HFF-Myc (cell line): ENCODE results near the gene ITGB2.

Experiments
- DNase-seq: peaks from one replicate; pipeline ENCODE4 v3.0.0-alpha.2; 2011; ENCODE audit warnings: low read depth; ENCODE audit errors: extremely low read depth
- H3K4me3 ChIP-seq: replicated peaks from 2 replicates; pipeline ENCODE4 v1.5.1; 2011; ENCODE audit warnings: low read depth, mild to moderate bottlenecking, control low read depth, low read length
- TF ChIP-seq, protein P1 (sequence below): IDR thresholded peaks from 2 replicates; pipeline ENCODE4 v1.5.1; 2012; ENCODE audit warnings: mild to moderate bottlenecking, low read depth, low read length, control low read depth; ENCODE audit errors: missing control alignments

The ITGB2 gene

DNA sequence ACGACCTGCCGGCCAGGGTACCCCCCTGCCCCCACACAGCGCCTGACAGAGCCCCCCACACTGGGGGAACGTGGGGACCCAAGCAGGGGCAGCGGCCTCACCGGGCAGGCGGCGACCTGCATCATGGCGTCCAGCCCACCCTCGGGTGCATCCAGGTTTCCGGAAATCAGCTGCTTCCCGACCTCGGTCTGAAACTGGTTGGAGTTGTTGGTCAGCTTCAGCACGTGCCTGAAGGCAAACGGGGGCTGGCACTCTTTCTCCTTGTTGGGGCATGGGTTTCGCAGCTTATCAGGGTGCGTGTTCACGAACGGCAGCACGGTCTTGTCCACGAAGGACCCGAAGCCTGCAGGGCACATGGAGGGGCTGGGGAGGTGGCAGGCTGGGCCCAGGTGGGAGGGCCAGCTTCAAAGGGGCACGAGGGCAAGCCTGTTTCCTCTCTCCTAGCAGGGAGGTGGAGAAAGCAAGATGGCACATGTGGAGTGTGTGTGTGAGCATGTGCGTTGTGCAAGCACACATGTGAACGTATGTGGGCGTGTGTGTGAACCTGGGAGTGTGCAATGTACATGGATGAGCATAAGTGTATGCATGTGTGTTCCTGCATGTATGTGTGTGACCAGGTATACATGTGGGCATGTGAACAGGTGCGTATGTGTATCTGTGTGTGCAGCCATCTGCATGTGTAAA is 19.2 kb downstream of the ITGB2 start:
- no peak for DNase-seq

DNA sequence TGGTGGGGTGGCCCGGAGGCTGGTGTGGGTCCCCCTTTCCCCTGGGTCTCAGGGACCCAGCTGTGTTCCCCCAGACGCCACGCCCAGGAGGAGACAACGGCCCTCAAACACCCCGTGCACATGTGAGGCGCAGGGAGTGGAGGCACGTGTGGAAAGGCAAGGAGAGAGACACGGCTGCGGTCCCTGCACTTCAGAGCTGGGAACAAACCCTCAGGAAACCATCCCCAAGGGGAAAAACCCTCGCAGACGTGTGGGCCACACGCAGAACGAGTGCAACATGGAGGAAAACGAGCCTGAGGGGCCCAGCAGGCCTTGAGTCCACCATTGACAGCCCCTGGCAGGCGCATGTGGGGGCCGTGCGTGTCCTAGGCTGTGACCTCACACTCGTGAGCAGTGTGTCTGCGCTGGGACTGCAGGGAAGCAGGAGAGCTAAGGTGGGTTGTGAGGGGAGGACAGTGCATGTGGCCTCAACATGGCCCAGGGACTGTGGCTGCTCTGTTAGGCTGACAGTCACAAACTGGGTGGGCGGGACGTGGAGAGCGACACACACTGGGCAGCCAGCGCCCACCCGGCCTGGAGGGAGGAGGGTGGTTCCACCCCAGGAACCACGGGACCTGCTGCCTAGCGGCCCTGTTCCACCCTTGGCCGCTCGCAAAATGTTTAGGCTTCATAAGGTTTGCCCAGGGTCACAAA is 20.0 kb downstream of the ITGB2 start:
- DNase-seq, result no peak

More for the DNA sequence above, 19.2 kb downstream of the ITGB2 start:
- TF ChIP-seq, protein P1, sequence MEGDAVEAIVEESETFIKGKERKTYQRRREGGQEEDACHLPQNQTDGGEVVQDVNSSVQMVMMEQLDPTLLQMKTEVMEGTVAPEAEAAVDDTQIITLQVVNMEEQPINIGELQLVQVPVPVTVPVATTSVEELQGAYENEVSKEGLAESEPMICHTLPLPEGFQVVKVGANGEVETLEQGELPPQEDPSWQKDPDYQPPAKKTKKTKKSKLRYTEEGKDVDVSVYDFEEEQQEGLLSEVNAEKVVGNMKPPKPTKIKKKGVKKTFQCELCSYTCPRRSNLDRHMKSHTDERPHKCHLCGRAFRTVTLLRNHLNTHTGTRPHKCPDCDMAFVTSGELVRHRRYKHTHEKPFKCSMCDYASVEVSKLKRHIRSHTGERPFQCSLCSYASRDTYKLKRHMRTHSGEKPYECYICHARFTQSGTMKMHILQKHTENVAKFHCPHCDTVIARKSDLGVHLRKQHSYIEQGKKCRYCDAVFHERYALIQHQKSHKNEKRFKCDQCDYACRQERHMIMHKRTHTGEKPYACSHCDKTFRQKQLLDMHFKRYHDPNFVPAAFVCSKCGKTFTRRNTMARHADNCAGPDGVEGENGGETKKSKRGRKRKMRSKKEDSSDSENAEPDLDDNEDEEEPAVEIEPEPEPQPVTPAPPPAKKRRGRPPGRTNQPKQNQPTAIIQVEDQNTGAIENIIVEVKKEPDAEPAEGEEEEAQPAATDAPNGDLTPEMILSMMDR, result no peak
- H3K4me3 ChIP-seq, result no peak overlapping the region

GRCh38 chr21:44899768-44900558 is 20.7 kb downstream of the ITGB2 start:
- DNase-seq, result no peak
- TF ChIP-seq, protein P1, result no peak
- no peak overlapping the region for H3K4me3 ChIP-seq

More for the DNA sequence above, 20.0 kb downstream of the ITGB2 start:
- TF ChIP-seq, protein P1, result no peak
- H3K4me3 ChIP-seq, result no peak overlapping the region

DNA sequence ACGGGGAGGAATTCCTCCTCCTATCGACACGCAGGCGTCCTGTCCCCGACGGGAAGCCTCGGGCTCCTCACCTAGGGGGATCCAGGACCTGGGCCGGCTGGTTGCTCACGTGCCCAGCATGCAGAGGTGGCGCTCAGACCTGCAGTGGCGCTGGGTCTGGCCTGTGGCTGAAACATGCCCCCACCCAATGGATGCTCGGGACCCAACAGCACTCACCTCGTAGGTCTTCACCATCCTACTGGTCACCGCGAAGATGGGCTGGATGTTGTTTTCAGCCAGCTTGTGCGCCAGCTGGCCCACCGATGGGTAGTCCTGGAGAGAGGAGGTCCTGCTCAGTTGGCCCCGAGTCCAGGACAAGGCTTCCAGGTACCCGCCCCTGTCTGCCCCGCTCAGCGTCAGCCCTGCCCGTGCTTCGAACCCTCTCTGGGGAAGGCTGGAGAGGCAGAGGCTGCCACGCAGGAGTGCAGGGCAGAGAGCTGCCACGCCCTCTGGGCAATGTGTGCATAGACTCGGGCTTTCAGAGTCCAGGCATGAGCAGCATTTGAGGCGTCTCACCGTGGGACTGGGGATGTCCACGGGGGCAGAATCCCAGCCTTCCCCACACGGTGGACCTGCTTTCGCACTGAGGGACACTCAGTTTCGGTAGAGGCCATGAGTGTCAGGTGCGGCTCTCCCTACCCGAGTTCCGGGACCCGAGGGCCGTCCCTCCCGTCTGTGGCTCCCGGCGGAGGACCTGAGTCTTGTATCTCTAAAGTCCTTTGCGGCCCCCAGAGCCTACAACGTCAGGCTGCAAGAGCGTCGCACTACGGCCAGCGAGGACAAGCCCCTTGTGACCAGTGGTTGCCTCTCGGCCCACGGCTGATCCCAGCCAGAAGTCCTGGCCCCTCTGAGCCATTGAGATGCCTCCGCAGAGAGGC is 21.6 kb downstream of the ITGB2 start:
- TF ChIP-seq, protein P1, result no peak
- no peak for DNase-seq
- no peak overlapping the region for H3K4me3 ChIP-seq

GRCh38 chr21:44898011-44898488 is 22.6 kb downstream of the ITGB2 start:
- TF ChIP-seq, protein P1, result no peak
- DNase-seq, result no peak
- no peak overlapping the region for H3K4me3 ChIP-seq
